Fibroblast of lung (primary cell): ENCODE results near the gene CTRB1. TPM values are rescaled to one million over a fixed set of nuclear protein-coding genes. Genes with fewer than 3 reads are reported as not detected.

Source experiments
- DNase-seq, 2 donors: peaks; one replicate each; pipeline versions ENCODE4 v3.0.0 to v3.0.0-alpha.2; 2010; ENCODE audit warnings: low read depth in 2 of 2
- H2AFZ ChIP-seq: 2 replicates; pipeline ENCODE4 v1.5.1; 2012; ENCODE audit warnings: low read length, control low read depth, inconsistent platforms
- H3K27ac ChIP-seq: 2 replicates; pipeline ENCODE4 v1.5.1; 2011; ENCODE audit warnings: low read length, control low read depth; ENCODE audit not compliant: insufficient read depth
- H3K27me3 ChIP-seq: 2 replicates; pipeline ENCODE4 v1.5.1; 2011; ENCODE audit warnings: mild to moderate bottlenecking, low read length; ENCODE audit not compliant: control insufficient read depth, insufficient read depth
- H3K36me3 ChIP-seq: 2 replicates; pipeline ENCODE4 v1.5.1; 2011; ENCODE audit warnings: low read length; ENCODE audit not compliant: control insufficient read depth, insufficient read depth
- H3K4me1 ChIP-seq: 2 replicates; pipeline ENCODE4 v1.5.1; 2011; ENCODE audit warnings: low read length; ENCODE audit not compliant: control insufficient read depth, insufficient read depth; ENCODE audit errors: extremely low read depth
- H3K4me2 ChIP-seq: 2 replicates; pipeline ENCODE4 v1.5.1; 2011; ENCODE audit warnings: low read length, control low read depth; ENCODE audit not compliant: insufficient read depth; ENCODE audit errors: extremely low read depth
- H3K4me3 ChIP-seq, 4 experiments: fragments of 200-600 bp in 1 of 4; sonication (generic) in 1 of 4; replicated peaks in 1 of 4; 2 replicates each; pipeline ENCODE4 v1.5.1; 2011 to 2016; ENCODE audit warnings: low read length in 4 of 4, low read depth in 3 of 4, mild to moderate bottlenecking in 3 of 4, control low read depth in 2 of 4, inconsistent platforms in 1 of 4, mixed read lengths in 1 of 4; ENCODE audit not compliant: insufficient read depth in 1 of 4; ENCODE audit errors: control extremely low read depth in 1 of 4
- H3K79me2 ChIP-seq: 2 replicates; pipeline ENCODE4 v1.5.1; 2012; ENCODE audit warnings: mild to moderate bottlenecking, low read length, inconsistent platforms; ENCODE audit not compliant: control insufficient read depth, insufficient read depth
- H3K9ac ChIP-seq: 2 replicates; pipeline ENCODE4 v1.5.1; 2011; ENCODE audit warnings: mild to moderate bottlenecking, low read length, control low read depth; ENCODE audit not compliant: insufficient read depth
- H3K9me3 ChIP-seq: 2 replicates; pipeline ENCODE4 v1.5.1; 2012; ENCODE audit warnings: low read depth, low read length; ENCODE audit not compliant: control insufficient read depth, insufficient read depth
- H4K20me1 ChIP-seq: 2 replicates; pipeline ENCODE4 v1.5.1; 2011; ENCODE audit warnings: low read length; ENCODE audit not compliant: control insufficient read depth, insufficient read depth; ENCODE audit errors: extremely low read depth
- CTCF ChIP-seq, 2 donors: IDR thresholded peaks in 1 of 2; conservative IDR thresholded peaks in 1 of 2; 1 replicate in 1 of 2; 2 replicates in 1 of 2; pipeline ENCODE4 v1.5.1; 2011 to 2012; ENCODE audit warnings: low read length in 2 of 2, control low read depth in 1 of 2, inconsistent platforms in 1 of 2, low read depth in 1 of 2, mild to moderate bottlenecking in 1 of 2
- EZH2 ChIP-seq: IDR thresholded peaks from 2 replicates; pipeline ENCODE4 v1.5.1; 2012; ENCODE audit warnings: low read length, control low read depth, mild to moderate bottlenecking; ENCODE audit errors: missing control alignments
- polyA plus RNA-seq, 2 donors: library from polyadenylated mRNA; depleted of rRNA in 1 of 2; stranded (reverse) in 1 of 2; unstranded in 1 of 2; fragments of >200 nt; gene quantifications; 2 replicates each; pipeline ENCODE4 v1.2.1, GENCODE V29; 2011 to 2012; ENCODE audit warnings: missing spikeins in 1 of 2
- total RNA-seq: library from RNA; depleted of rRNA; stranded (reverse); fragments of >200 nt; gene quantifications from 2 replicates; pipeline ENCODE4 v1.2.1, GENCODE V29; 2014

The CTRB1 gene
- total and polyA plus RNA-seq, 2 donors (not counting 1 experiment from before 2014, with no cell fraction given): not detected

DNA sequence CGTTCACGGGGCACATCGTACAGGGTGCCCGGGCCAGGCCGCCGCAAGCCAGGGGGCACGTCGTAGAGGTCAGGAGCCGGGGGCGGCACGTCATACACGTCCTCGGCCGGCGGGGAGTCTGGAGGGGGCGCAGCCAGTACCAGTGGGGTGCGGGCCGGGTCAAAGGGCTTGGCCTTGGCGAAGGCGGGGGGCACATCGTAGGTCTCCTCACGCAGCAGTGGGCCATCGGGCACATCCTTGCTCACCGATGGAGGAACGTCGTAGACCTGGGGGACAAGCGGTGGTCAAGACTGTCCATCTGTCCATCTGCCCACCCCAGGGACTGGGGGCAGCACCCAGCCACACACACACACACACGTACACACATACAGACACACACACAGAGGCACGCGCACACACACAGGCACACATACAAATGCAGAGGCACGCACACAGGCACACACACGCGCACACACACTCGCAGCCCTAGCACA is 17.0 kb downstream of the CTRB1 start:
- no peak overlapping the region for H3K27ac ChIP-seq
- no peaks in the 10 kb centered on the region for H3K9me3 ChIP-seq
- H3K4me1 ChIP-seq: peaks cover 43% of the 10 kb centered on the region
- no peak overlapping the region for H3K9ac ChIP-seq
- peaks cover 80% of the 10 kb centered on the region for H3K79me2 ChIP-seq
- TF ChIP-seq CTCF (conservative IDR thresholded peaks at IDR 0.05 in 1 of 2, IDR thresholded peaks at IDR 0.05 in 1 of 2; ENCODE audit: low read depth in 1 of 2, low read length in 2 of 2): no peak
- TF ChIP-seq EZH2: no peak
- no peak overlapping the region for H3K4me3 ChIP-seq
- no peaks in the 10 kb centered on the region for H4K20me1 ChIP-seq
- no peak overlapping the region for H3K4me2 ChIP-seq
- no peak overlapping the region for H2AFZ ChIP-seq
- H3K27me3 ChIP-seq: no peaks in the 10 kb centered on the region
- no peak for DNase-seq
- peaks cover 55% of the 10 kb centered on the region for H3K36me3 ChIP-seq

DNA sequence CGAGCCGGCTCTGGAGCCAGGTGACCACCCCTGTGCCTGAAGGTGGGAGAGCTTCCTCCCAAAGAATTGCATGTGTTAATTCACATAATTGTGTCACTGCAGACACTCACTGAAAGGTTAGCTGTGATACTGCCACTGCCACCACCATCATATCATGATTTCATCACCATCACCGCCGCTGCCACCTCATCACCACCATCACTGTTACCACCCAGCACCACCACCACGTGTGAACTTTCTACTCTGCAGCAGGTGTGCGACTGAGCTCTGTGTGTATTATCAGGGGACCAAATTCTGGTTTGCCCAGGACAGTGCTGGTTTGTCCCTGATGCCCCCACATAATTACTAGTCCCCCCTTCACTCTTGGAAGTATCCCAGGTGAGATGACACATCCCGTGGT is 17.4 kb downstream of the CTRB1 start:
- no peak overlapping the region for H3K4me2 ChIP-seq
- DNase-seq: no peak
- no peak overlapping the region for H3K27ac ChIP-seq
- no peaks in the 10 kb centered on the region for H3K27me3 ChIP-seq
- H4K20me1 ChIP-seq: no peaks in the 10 kb centered on the region
- peaks cover 47% of the 10 kb centered on the region for H3K4me1 ChIP-seq
- no peak for TF ChIP-seq EZH2
- H3K9me3 ChIP-seq: no peaks in the 10 kb centered on the region
- H3K4me3 ChIP-seq: no peak overlapping the region
- peaks cover 60% of the 10 kb centered on the region for H3K36me3 ChIP-seq
- no peak overlapping the region for H2AFZ ChIP-seq
- peaks cover 85% of the 10 kb centered on the region for H3K79me2 ChIP-seq
- H3K9ac ChIP-seq: no peak overlapping the region

DNA sequence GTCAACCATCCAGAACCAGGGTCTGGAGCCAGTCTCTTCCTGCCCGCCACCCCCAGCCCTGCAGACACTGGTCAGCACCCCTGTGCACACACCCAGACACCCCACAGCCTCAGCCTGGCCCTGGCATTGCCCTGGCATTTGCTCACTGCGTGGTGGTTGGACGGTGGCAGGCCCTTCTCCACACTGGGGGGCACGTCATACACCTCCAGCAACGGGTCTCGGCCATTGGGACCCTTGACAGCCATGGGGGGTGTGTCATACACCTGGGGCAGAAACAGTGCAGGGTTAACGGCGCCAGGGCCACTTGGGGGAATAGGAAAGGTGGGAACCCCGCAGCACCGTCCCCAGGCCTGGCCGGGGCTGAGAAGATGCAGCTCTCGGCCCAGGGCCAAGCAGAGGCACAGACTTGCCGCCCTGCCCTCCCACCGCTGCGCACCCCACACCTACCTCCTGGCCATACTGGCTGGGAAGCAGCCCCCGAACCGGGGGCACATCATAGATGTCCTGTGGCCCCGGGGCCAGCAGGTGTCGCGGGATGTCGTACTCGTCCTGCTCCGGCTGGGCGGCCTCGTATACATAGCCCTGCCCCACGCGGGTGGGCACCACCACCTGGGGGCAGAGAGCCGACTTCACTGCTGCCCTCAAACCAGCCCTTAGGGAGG is 18.1 kb downstream of the CTRB1 start:
- H3K4me1 ChIP-seq: peaks cover 50% of the 10 kb centered on the region
- H3K27ac ChIP-seq: peak overlapping the region; percentile 94

More for the DNA sequence above, 18.1 kb downstream of the CTRB1 start:
- TF ChIP-seq EZH2 (no peak), CTCF (conservative IDR thresholded peaks at IDR 0.05 in 1 of 2, IDR thresholded peaks at IDR 0.05 in 1 of 2; ENCODE audit: low read depth in 1 of 2, low read length in 2 of 2) (no peak)
- Histone ChIP-seq H3K4me2 (no peak overlapping the region), H2AFZ (no peak overlapping the region), H3K27me3 (no peaks in the 10 kb centered on the region), H3K79me2 (peaks cover 91% of the 10 kb centered on the region), H3K4me3 (no peak overlapping the region), H3K9ac (no peak overlapping the region), H3K9me3 (no peaks in the 10 kb centered on the region), H4K20me1 (no peaks in the 10 kb centered on the region), H3K36me3 (peaks cover 65% of the 10 kb centered on the region)
- DNase-seq: no peak
